Psoas muscle (tissue), 8 donors: ENCODE data around the gene UACA. TPM values are rescaled to one million over a fixed set of nuclear protein-coding genes. Genes with fewer than 3 reads are reported as not detected.

Source experiments
- ATAC-seq, 4 donors: fragments of 200-7000 bp; cut with Tn5 transposase; one replicate each; pipeline ENCODE4 v1.9.1; 2020; ENCODE audit warnings: moderate library complexity in 3 of 4, mild to moderate bottlenecking in 2 of 4
- DNase-seq, 2 donors: peaks; one replicate each; pipeline ENCODE4 v3.0.0-alpha.2; 2020
- H3K27ac ChIP-seq: fragments of 200-600 bp; one replicate; pipeline ENCODE4 v1.8.0; 2022
- H3K27me3 ChIP-seq, 3 donors: fragments of 200-600 bp in 1 of 3; one replicate each; pipeline versions ENCODE4 v1.6.1 to v1.8.0; 2013 to 2022; ENCODE audit warnings: low read length in 2 of 3, mild to moderate bottlenecking in 2 of 3, moderate library complexity in 1 of 3; ENCODE audit not compliant: insufficient read depth in 3 of 3
- H3K36me3 ChIP-seq, 2 donors: fragments of 200-600 bp in 1 of 2; one replicate each; pipeline versions ENCODE4 v1.6.1 to v1.8.0; 2013 to 2022; ENCODE audit warnings: low read depth in 1 of 2, mild to moderate bottlenecking in 1 of 2, moderate library complexity in 1 of 2; ENCODE audit not compliant: insufficient read depth in 1 of 2
- H3K4me1 ChIP-seq: fragments of 200-600 bp; one replicate; pipeline ENCODE4 v1.8.0; 2022
- H3K4me3 ChIP-seq: fragments of 200-600 bp; one replicate; pipeline ENCODE4 v1.8.0; 2022; ENCODE audit warnings: mild to moderate bottlenecking
- H3K9me3 ChIP-seq: fragments of 200-600 bp; one replicate; pipeline ENCODE4 v1.8.0; 2022
- WGBS, 3 donors: extraction: QIAGEN DNeasy Blood & Tissue Kit; methylation state at CpG; one replicate each; pipeline versions ENCODE4 v1.1.6 to v1.1.7; 2013; 5-methylcytosine and 5-hydroxymethylcytosine counted together
- intact Hi-C, 2 donors: fragments of 100-400 bp; cut with DNase I; formaldehyde crosslinking; loops; one replicate each; pipeline versions ENCODE4 v1.11.0 to v1.14.2; 2022
- polyA plus RNA-seq, 3 donors: library from polyadenylated mRNA; stranded (reverse); fragments of 200-250 nt; gene quantifications; one replicate each; pipeline ENCODE4 v1.2.3, GENCODE V29; 2013
- total RNA-seq, 4 donors: library from RNA; stranded (reverse); fragmentation: NEBNext Ultra II Directional in 2 of 4; extraction: Animal tissue kit (Norgen Biotek cat#: 25700) in 2 of 4; gene quantifications; one replicate each; pipeline versions ENCODE4 v1.2.1 to v1.2.4, GENCODE V29; 2021 to 2023
- TF ChIP-seq, protein P1 (sequence below): fragments of 200-600 bp; IDR thresholded peaks from one replicate; pipeline ENCODE4 v1.8.0; 2022; ENCODE audit warnings: antibody characterized with exemption
- donor health status: healthy with polysubstance abuse.
- donor health status: DM: no; HTN: no; CAD: no; lungs with moderate emphysema.
- donor health status: Bipolar disorder and iron deficiency.
- donor health status: healthy.
- donor health status: DM: yes; HTN: yes; CAD: no.
- donor health status: DM: no; HTN: no; CAD: no.
- donor health status: DM: no; HTN: no; CAD: no.
- donor health status: DM: yes; HTN: yes; CAD: no.

Gene UACA
- total and polyA plus RNA-seq, 7 donors = 17.0 to 426 (median 138) TPM

DNA sequence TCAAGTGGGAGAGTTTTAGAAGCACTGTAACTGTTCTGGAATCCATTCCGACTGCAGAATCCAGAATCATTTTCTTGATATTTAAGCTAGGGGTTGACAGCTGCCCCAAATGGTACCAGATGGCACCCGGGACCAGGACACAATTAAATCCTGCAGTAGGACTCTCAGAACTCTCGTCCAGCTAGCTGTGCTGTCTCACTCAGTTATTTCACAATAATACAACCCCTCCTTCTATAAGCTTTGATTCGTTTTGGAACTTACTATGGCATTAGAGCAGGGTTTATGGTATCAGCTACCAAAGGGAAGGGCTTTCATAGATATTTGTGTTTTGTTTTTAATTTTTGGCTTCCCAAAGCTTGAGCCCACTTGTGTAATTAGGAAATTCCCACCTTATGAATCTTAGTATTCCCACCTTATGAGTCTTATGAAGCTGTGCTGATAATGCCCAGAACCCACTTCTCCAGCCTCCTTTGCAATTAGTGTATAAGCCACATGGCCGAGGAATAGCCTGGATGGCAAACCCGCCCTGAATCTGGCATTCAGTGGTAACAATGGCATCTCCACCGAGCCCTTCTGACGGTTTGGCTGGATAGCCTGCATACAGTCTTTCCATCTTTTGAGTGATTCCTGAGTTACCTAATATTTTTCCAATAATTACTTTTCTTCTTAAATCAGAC lies 120.1 kb downstream of the UACA start:
- DNase-seq (no peak), ATAC-seq (no peak)
- Histone ChIP-seq H3K9me3 (no peaks in the 10 kb centered on the region), H3K4me3 (no peak overlapping the region), H3K4me1 (no peaks in the 10 kb centered on the region), H3K27me3 (no peaks in the 10 kb centered on the region), H3K27ac (no peak overlapping the region), H3K36me3 (peaks cover 0 to 7% of the 10 kb centered on the region in 2 donors)
- TF ChIP-seq, protein P1, sequence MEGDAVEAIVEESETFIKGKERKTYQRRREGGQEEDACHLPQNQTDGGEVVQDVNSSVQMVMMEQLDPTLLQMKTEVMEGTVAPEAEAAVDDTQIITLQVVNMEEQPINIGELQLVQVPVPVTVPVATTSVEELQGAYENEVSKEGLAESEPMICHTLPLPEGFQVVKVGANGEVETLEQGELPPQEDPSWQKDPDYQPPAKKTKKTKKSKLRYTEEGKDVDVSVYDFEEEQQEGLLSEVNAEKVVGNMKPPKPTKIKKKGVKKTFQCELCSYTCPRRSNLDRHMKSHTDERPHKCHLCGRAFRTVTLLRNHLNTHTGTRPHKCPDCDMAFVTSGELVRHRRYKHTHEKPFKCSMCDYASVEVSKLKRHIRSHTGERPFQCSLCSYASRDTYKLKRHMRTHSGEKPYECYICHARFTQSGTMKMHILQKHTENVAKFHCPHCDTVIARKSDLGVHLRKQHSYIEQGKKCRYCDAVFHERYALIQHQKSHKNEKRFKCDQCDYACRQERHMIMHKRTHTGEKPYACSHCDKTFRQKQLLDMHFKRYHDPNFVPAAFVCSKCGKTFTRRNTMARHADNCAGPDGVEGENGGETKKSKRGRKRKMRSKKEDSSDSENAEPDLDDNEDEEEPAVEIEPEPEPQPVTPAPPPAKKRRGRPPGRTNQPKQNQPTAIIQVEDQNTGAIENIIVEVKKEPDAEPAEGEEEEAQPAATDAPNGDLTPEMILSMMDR = no peak
- WGBS, 3 donors = 65 to 79% (median 66%) methylated on average over 8 of the region's 8 CpGs
- intact Hi-C loops = no loop called here

GRCh38 chr15:70636540-70637165 lies 126.7 kb downstream of the UACA start:
- Histone ChIP-seq H3K4me3 (no peak overlapping the region), H3K27me3 (no peaks in the 10 kb centered on the region), H3K36me3 (peaks cover 0 to 14% of the 10 kb centered on the region in 2 donors), H3K9me3 (no peaks in the 10 kb centered on the region), H3K4me1 (no peaks in the 10 kb centered on the region), H3K27ac (no peak overlapping the region)
- 77 to 84% (median 78%) methylated on average over 5 of the region's 5 CpGs for WGBS, 3 donors
- TF ChIP-seq, protein P1 = no peak
- intact Hi-C loops = loop anchor here in 1 of 2 donors (10.0 kb wide), 1 partner anchor 62 kb away; no protein-coding TSS in a partner anchor
- ATAC-seq (no peak), DNase-seq (no peak)

- no peak overlapping the region for H3K4me3 ChIP-seq
- intact Hi-C loops = loop anchor here in 1 of 2 donors (10.0 kb wide), 1 partner anchor 61 kb away; no protein-coding TSS in a partner anchor
- no peak overlapping the region for H3K27ac ChIP-seq
- peaks cover 0 to 14% of the 10 kb centered on the region in 2 donors for H3K36me3 ChIP-seq
- H3K9me3 ChIP-seq = no peaks in the 10 kb centered on the region
- TF ChIP-seq, protein P1 = no peak
- 91 to 95% (median 93%) methylated on average over 2 of the region's 2 CpGs for WGBS, 3 donors
- ATAC-seq = no peak
- DNase-seq = no peak
- H3K27me3 ChIP-seq = no peaks in the 10 kb centered on the region
- H3K4me1 ChIP-seq = no peaks in the 10 kb centered on the region
Observed at GRCh38 chr15:70635895-70636294, 127.5 kb downstream of the UACA start.

DNA sequence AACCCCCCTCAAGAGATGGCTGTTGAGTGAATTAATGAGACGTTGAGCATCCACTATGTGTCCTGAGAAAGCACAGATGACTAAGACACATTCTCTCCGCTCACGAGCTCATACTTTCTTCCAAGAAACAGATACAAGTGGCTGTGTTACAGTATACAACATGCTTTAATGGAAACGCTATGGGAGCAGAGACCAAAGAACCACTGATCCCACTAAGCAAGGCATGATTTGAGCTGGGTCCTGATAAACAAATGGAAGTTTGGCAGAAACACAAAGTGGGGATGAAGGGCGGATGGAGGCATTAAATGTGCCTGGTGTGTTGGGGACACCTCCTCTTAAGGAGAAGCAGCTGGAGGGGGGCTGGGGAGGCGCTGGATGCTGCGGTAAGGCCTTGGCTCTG lies 129.4 kb downstream of the UACA start:
- Histone ChIP-seq H3K4me1 (no peaks in the 10 kb centered on the region), H3K36me3 (peaks cover 0 to 11% of the 10 kb centered on the region in 2 donors), H3K9me3 (no peaks in the 10 kb centered on the region), H3K27ac (no peak overlapping the region), H3K27me3 (no peaks in the 10 kb centered on the region), H3K4me3 (no peak overlapping the region)
- intact Hi-C loops = loop anchor here in 1 of 2 donors (10.0 kb wide), 1 partner anchor 59 kb away; no protein-coding TSS in a partner anchor
- DNase-seq (no peak), ATAC-seq (no peak)
- TF ChIP-seq, protein P1 = no peak
- WGBS, 3 donors = 91 to 96% (median 95%) methylated on average over 7 of the region's 7 CpGs
